GM12864 (cell line): ENCODE measurements around the gene C5orf15.
A peak's percentile ranks its signal among the peaks of the same experiment; 100 is the strongest.

Experiments used
- DNase-seq: peaks from one replicate; pipeline ENCODE4 v3.0.0-alpha.2; 2011; ENCODE audit warnings: low read depth
- H3K4me3 ChIP-seq: 2 replicates; pipeline ENCODE4 v1.5.1; 2011; ENCODE audit warnings: mild to moderate bottlenecking, low read depth, low read length, control low read depth
- TF ChIP-seq, protein P1 (sequence below): IDR thresholded peaks from 2 replicates; pipeline ENCODE4 v1.5.1; 2011; ENCODE audit warnings: low read depth, mild to moderate bottlenecking, moderate library complexity, low read length, control low read depth, inconsistent platforms; ENCODE audit errors: missing control alignments

The C5orf15 gene

GRCh38 chr5:133998042-133998441, 29.6 kb upstream of the C5orf15 start:
- no peak overlapping the region for H3K4me3 ChIP-seq
- no peak for DNase-seq
- TF ChIP-seq, protein P1, sequence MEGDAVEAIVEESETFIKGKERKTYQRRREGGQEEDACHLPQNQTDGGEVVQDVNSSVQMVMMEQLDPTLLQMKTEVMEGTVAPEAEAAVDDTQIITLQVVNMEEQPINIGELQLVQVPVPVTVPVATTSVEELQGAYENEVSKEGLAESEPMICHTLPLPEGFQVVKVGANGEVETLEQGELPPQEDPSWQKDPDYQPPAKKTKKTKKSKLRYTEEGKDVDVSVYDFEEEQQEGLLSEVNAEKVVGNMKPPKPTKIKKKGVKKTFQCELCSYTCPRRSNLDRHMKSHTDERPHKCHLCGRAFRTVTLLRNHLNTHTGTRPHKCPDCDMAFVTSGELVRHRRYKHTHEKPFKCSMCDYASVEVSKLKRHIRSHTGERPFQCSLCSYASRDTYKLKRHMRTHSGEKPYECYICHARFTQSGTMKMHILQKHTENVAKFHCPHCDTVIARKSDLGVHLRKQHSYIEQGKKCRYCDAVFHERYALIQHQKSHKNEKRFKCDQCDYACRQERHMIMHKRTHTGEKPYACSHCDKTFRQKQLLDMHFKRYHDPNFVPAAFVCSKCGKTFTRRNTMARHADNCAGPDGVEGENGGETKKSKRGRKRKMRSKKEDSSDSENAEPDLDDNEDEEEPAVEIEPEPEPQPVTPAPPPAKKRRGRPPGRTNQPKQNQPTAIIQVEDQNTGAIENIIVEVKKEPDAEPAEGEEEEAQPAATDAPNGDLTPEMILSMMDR, result no peak

GRCh38 chr5:133996683-133997252, 28.3 kb upstream of the C5orf15 start:
- TF ChIP-seq, protein P1, result peak; percentile 78
- H3K4me3 ChIP-seq, result no peak overlapping the region
- no peak for DNase-seq

- no peak overlapping the region for H3K4me3 ChIP-seq
- DNase-seq, result no peak
- TF ChIP-seq, protein P1, result no peak
Observed at GRCh38 chr5:133995883-133996563, 27.6 kb upstream of the C5orf15 start.

DNA sequence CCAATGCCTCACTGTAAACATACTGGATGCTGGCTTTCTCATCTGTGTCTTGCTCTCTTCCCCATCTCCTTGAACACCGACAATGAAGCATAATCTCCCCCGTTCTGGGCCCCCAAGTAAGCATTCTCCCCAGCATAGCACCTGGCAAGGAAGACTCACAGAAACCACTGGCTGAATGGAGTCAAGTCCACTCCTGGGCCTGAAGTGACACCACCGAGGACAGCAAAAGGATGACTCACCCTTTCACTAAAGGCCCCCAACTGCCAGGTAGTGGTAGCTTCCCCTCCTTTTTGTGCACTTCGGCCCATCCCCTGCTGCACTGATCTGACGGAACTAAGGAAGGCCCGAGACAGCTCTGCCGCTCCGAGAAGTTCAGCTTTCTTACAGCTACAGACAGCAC, 26.9 kb upstream of the C5orf15 start:
- DNase-seq, result no peak
- TF ChIP-seq, protein P1, result no peak
- H3K4me3 ChIP-seq, result no peak overlapping the region

DNA sequence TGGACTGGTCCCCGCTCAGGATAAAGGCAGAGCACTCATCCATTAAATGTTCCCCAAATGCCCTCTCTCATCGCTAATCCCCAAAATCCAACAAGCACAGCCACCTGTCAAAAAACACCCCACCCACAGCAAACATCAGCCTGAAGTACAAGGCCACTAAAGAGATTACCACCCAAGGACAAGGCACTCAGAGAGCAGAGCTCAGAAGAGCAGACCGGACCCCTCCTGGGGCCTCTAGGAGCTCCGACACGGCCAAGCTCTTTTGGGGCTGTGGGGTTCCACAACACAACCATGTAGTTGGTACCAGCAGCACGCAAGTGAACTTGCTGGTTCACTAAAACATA, 26.5 kb upstream of the C5orf15 start:
- no peak for DNase-seq
- TF ChIP-seq, protein P1, result no peak
- no peak overlapping the region for H3K4me3 ChIP-seq

- DNase-seq, result no peak
- no peak overlapping the region for H3K4me3 ChIP-seq
- TF ChIP-seq, protein P1, result no peak
Observed at GRCh38 chr5:133994297-133994989, 26.0 kb upstream of the C5orf15 start.
